Keratinocyte (primary cell): ENCODE measurements around the gene GARNL3.

Experiments used
- EZH2 ChIP-seq: IDR thresholded peaks from one replicate; pipeline ENCODE4 v1.6.1; 2012; ENCODE audit warnings: inconsistent platforms, mild to moderate bottlenecking, low read length, moderate library complexity
- TF ChIP-seq, protein P1 (sequence below), 3 experiments: IDR thresholded peaks in 1 of 3; conservative IDR thresholded peaks in 1 of 3; optimal IDR thresholded peaks in 1 of 3; 2 replicates in 2 of 3; 3 replicates in 1 of 3; pipeline versions ENCODE3 to v1.5.1; 2011; ENCODE audit warnings: low read length in 3 of 3, mild to moderate bottlenecking in 3 of 3, moderate library complexity in 2 of 3, control low read depth in 1 of 3, inconsistent platforms in 1 of 3; ENCODE audit not compliant: insufficient read depth in 2 of 3; ENCODE audit errors: extremely low read depth in 1 of 3

DNA sequence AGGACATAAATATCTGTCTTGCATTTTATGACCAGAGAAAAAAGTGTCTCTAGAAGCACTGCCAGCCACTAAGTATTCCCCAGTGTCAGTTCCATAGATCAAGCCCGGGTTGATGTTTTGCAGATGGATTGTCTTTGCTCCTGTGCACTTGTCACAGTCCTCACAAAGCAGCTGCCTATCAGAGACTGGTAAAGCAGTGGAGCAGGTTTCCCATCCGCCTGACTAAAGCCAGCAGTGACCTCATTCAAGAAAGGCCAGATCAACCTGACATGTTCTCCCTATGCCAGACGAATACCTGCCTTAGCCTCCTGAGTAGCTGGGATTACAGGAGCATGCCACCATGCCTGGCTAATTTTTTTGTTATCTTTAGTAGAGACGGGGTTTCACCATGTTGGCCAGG lies 26.8 kb upstream of the GARNL3 start:
- TF ChIP-seq, protein P1, sequence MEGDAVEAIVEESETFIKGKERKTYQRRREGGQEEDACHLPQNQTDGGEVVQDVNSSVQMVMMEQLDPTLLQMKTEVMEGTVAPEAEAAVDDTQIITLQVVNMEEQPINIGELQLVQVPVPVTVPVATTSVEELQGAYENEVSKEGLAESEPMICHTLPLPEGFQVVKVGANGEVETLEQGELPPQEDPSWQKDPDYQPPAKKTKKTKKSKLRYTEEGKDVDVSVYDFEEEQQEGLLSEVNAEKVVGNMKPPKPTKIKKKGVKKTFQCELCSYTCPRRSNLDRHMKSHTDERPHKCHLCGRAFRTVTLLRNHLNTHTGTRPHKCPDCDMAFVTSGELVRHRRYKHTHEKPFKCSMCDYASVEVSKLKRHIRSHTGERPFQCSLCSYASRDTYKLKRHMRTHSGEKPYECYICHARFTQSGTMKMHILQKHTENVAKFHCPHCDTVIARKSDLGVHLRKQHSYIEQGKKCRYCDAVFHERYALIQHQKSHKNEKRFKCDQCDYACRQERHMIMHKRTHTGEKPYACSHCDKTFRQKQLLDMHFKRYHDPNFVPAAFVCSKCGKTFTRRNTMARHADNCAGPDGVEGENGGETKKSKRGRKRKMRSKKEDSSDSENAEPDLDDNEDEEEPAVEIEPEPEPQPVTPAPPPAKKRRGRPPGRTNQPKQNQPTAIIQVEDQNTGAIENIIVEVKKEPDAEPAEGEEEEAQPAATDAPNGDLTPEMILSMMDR (optimal IDR thresholded peaks at IDR 0.05 in 1 of 3, IDR thresholded peaks at IDR 0.05 in 1 of 3, conservative IDR thresholded peaks at IDR 0.05 in 1 of 3; ENCODE audit: extremely low read depth in 1 of 3, insufficient read depth in 2 of 3, low read length in 3 of 3): no peak
- no peak for TF ChIP-seq EZH2
